Esophagus muscularis mucosa (tissue), 4 donors: ENCODE data around the gene STK39. TPM values are rescaled to one million over a fixed set of nuclear protein-coding genes. Genes with fewer than 3 reads are reported as not detected.

Experiments
- DNase-seq: peaks from one replicate; pipeline ENCODE4 v3.0.0-alpha.2; 2017; ENCODE audit errors: extremely low spot score
- H3K27ac ChIP-seq, 4 donors: fragments of 200-600 bp; sonication (generic); replicated peaks in 1 of 4; 1 replicate in 3 of 4; 2 replicates in 1 of 4; pipeline ENCODE4 v1.5.1; 2016 to 2019; ENCODE audit warnings: mild to moderate bottlenecking in 1 of 4
- H3K27me3 ChIP-seq, 4 donors: fragments of 200-600 bp; sonication (generic); one replicate each; pipeline versions ENCODE4 v1.5.1 to v1.6.0; 2016 to 2019
- H3K36me3 ChIP-seq, 4 donors: fragments of 200-600 bp; sonication (generic); one replicate each; pipeline ENCODE4 v1.5.1; 2016 to 2019
- H3K4me1 ChIP-seq, 4 donors: fragments of 200-600 bp; sonication (generic); one replicate each; pipeline ENCODE4 v1.5.1; 2016 to 2019
- H3K4me3 ChIP-seq, 4 donors: fragments of 200-600 bp; sonication (generic); 1 replicate in 2 of 4; 2 replicates in 2 of 4; pipeline ENCODE4 v1.5.1; 2016 to 2019; ENCODE audit warnings: mild to moderate bottlenecking in 4 of 4, moderate library complexity in 1 of 4
- H3K9me3 ChIP-seq, 4 donors: fragments of 200-600 bp; sonication (generic); 1 replicate in 3 of 4; 2 replicates in 1 of 4; pipeline ENCODE4 v1.5.1; 2016 to 2019
- EP300 ChIP-seq: sonication (generic); formaldehyde crosslinking; IDR thresholded peaks from one replicate; pipeline ENCODE4 v1.6.1; 2017; ENCODE audit warnings: antibody characterized with exemption
- POLR2A ChIP-seq: fragments of 450-650 bp; IDR thresholded peaks from one replicate; pipeline ENCODE4 v1.6.1; 2017; ENCODE audit warnings: antibody characterized with exemption, moderate library complexity, mild to moderate bottlenecking, low read depth
- POLR2AphosphoS5 ChIP-seq, 2 donors: sonication (generic); formaldehyde crosslinking; IDR thresholded peaks; one replicate each; pipeline ENCODE4 v1.6.1; 2017; ENCODE audit warnings: antibody characterized with exemption in 2 of 2
- WGBS: methylation state at CpG from one replicate; pipeline ENCODE4 v1.1.5; 2018; 5-methylcytosine and 5-hydroxymethylcytosine counted together
- intact Hi-C: fragments of 100-400 bp; cut with DNase I; formaldehyde crosslinking; loops from one replicate; pipeline ENCODE4 v1.15.1; 2023
- small RNA-seq, 3 donors: library from RNA; depleted of rRNA; stranded (forward); fragments of <200 nt; gene quantifications; one replicate each; pipeline ENCODE3, GENCODE V24; 2016
- total RNA-seq, 4 donors: library from RNA; depleted of rRNA; stranded (reverse); fragments of >200 nt; gene quantifications; one replicate each; pipeline versions ENCODE4 v1.1.0 to v1.2.1, GENCODE V29; 2016
- TF ChIP-seq, protein P1 (sequence below), 3 experiments: fragments of 200-600 bp in 2 of 3; fragments of 450-650 bp in 1 of 3; sonication (generic) in 2 of 3; IDR thresholded peaks; one replicate each; pipeline ENCODE4 v1.5.1; 2017 to 2019; ENCODE audit warnings: antibody characterized with exemption in 3 of 3, mild to moderate bottlenecking in 2 of 3, moderate library complexity in 1 of 3

Gene STK39
- total RNA-seq, 4 donors from 2014 or later, result 32.5 to 49.1 (median 41.5) TPM

- TF ChIP-seq POLR2A, result no peak
- TF ChIP-seq, protein P1, sequence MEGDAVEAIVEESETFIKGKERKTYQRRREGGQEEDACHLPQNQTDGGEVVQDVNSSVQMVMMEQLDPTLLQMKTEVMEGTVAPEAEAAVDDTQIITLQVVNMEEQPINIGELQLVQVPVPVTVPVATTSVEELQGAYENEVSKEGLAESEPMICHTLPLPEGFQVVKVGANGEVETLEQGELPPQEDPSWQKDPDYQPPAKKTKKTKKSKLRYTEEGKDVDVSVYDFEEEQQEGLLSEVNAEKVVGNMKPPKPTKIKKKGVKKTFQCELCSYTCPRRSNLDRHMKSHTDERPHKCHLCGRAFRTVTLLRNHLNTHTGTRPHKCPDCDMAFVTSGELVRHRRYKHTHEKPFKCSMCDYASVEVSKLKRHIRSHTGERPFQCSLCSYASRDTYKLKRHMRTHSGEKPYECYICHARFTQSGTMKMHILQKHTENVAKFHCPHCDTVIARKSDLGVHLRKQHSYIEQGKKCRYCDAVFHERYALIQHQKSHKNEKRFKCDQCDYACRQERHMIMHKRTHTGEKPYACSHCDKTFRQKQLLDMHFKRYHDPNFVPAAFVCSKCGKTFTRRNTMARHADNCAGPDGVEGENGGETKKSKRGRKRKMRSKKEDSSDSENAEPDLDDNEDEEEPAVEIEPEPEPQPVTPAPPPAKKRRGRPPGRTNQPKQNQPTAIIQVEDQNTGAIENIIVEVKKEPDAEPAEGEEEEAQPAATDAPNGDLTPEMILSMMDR (IDR thresholded peaks at IDR 0.05), result no peak
- no peak for TF ChIP-seq EP300
- TF ChIP-seq POLR2AphosphoS5 (IDR thresholded peaks at IDR 0.05), result no peak
- H3K4me3 ChIP-seq, result no peak overlapping the region
- H3K4me1 ChIP-seq, result no peaks in the 10 kb centered on the region
- H3K36me3 ChIP-seq, result no peaks in the 10 kb centered on the region
- H3K27me3 ChIP-seq, result no peaks in the 10 kb centered on the region
- intact Hi-C loops, result no loop called here
- H3K9me3 ChIP-seq, result no peaks in the 10 kb centered on the region
- no peak overlapping the region for H3K27ac ChIP-seq
- WGBS, result 90% methylated on average over 14 of the region's 14 CpGs
- DNase-seq, result no peak
Observed at GRCh38 chr2:167905668-167906067, 341.7 kb downstream of the STK39 start.

Small RNA genes within 50 kb of the gene (small RNA-seq; reads per million reads assigned to genes)
- gene AC067940.1, result 0 to 1.3 (median 0.68) reads per million in 3 donors

Other genes with a start within 250 kb of the STK39 start
- 10 to 100 TPM; 46.6 to 67.7 (median 53.6) TPM for gene CERS6, start 208.7 kb upstream of the STK39 start, total RNA-seq